Activated T-cell treated with anti-CD3 and anti-CD28 coated beads for 4 hours (primary cell): ENCODE measurements around the gene XK.

ENCODE experiments used
- DNase-seq: peaks from one replicate; pipeline ENCODE4 v3.0.0-alpha.2; 2020

Gene XK

DNA sequence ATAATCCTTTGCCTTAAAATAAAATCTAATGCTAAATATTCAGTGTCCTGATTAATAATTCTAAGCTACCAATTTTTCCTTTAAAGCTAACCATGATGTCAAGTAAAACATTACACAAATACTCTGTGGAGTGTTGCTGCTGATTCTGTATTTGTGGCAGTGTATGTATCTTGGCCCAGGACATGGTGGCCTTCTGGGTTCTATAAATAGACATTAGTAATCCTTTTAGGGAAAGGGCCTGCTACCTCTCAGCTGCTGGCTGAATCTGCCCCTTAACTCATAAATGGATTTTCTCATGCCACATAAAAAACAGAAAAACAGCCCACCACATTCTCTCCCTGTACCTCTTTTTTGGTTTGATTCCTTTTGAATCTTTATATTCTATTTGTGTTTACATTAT, 1.2 kb upstream of the XK start:
- DNase-seq, result no peak

DNA sequence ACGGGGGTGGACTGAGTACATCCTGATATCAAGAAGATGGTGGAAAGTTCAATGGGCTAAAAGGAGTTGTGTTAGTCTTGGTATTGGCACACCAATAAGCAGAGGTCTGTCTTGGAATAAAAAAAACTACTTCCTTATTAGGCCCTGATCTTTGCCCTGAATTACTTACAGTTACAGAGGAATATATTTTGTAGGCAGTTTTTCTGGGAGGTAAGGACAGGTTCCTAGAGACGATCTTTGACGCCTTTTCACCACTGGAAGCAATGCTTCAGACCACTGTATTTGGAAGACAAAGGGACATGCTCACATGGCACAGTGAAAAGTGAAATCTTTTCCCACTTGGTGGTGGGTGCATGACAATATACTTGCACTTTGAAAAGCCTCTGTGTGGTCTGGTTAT, 618 bp upstream of the XK start:
- DNase-seq, result no peak

DNA sequence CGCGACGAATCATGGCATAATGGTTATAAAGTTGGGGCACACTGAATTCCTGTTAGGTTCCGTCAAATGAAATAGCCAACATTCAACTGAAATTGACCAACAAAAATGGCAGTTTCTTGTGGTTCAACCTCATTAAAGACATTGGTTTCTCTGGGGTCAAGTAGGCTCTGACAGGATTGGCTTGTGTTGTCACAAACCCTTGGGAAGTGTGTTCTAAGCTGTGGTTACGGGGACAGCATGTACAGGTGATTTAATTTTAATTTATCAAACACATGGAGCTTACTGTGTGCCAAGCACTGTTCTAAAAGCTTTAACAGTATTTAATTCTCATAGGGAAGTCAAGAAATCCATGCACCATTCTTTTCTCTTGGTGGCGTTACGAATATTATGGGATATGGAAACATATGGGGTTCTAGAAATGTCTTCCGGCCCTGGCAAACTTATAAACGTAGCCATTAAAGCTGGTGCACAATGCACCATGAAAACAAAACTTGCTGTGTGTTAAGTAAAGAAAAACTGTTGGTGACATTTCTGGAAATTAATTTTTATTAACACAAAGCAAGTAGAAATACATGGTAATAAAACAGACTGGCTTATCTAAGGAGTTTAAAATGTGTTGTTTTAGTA, 891 bp downstream of the XK start:
- DNase-seq, result no peak

DNA sequence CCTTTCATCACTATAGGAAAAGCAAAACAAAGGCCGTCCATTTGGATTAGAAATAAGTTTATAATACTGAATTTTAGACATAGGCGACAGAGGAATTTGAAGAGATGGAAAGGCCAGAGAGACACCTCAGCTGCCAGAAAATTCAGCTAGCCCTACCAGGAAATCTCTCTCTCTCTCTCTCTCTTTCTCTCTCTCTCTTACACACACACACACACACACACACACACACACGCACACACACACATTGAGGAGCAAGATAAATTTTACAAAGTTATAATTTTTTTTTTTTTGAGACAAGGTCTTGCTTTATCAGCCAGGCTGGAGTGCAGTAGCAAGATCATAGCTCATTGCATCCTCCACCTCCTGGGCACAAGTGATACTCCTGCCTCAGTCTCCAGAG, 1.4 kb downstream of the XK start:
- DNase-seq, result no peak

DNA sequence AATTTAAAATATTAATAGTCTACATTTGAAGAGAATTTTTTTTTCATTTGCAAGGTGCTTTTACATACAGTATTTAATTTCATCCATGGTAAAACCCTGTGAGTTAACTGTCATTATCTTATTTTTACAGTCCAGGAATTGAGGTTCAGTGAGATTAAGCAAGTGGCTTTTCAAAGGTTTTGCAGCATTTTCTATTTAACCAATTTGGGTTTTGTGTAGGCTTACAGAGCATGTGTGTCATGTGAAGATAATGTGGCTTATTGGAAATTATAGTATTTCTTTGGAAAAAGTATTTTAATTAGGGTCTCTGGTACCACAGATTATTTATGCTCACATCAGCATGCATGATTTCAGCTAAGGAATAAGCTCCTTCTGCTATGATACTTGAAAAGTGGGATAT, 4.5 kb downstream of the XK start:
- no peak for DNase-seq

GRCh38 chrX:37692918-37693317, 7.3 kb downstream of the XK start:
- no peak for DNase-seq

- no peak for DNase-seq
Observed at GRCh38 chrX:37697169-37697760, 11.7 kb downstream of the XK start.

DNA sequence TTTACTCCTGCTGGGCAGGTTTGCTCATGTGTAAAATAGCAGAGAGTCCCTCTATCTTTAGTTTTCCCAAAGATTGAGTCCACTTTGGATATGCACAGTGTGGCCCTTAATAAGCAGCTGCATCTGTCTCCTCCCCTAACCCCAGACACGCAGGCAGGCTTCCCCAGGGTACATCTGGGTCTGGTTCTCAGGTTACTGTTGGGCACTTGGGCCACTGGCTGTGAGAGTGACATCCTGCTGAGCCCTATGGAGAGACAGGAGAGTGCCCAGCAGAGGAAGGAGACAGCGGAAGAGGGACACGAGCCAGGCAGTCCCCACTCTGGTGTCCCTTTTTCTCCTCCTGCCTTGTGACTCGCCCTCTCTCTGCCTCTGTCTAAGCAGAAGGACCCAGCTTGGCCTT, 16.0 kb downstream of the XK start:
- DNase-seq, result no peak

DNA sequence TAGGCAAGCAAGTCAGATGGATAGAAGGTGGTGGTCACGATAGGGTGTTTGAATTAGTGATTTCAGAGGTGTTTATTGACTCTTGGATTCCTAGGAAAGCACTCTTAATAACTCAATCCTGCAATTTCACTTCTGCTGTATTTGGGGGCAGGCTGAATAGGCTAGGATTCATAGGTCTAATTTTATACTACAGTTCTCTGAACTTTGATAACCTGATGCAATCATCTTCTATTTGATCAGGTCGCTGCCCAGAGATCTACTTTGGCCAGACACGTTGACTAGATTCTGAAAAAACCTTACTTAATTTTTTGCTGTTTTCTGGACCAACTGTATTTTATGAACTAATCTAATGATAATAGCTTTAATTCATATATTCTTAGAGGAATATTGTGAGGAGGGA, 26.4 kb downstream of the XK start:
- DNase-seq, result no peak

DNA sequence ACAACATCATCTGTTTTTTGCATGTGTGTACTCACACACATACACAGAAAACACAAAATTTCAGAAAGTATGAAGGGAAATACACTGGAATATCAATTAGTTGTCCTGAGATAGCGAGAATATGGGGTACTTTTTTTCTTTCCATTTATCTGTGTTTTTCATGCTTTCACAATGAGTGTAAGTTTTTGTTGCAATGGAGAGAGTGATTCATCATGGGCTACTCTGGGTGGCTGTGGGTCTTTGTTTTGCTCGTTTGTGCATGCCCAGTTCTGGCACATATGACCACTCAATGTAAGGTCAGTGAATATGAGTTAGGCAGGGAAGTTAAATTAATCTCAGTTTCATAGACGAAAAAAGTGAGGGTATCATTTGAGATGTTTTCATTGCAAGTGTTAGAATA, 26.9 kb downstream of the XK start:
- no peak for DNase-seq

- DNase-seq, result no peak
Observed at GRCh38 chrX:37714479-37714878, 28.9 kb downstream of the XK start.

- DNase-seq, result no peak
Observed at GRCh38 chrX:37716602-37717001, 31.0 kb downstream of the XK start.

- DNase-seq, result no peak
Observed at GRCh38 chrX:37717708-37718107, 32.1 kb downstream of the XK start.

DNA sequence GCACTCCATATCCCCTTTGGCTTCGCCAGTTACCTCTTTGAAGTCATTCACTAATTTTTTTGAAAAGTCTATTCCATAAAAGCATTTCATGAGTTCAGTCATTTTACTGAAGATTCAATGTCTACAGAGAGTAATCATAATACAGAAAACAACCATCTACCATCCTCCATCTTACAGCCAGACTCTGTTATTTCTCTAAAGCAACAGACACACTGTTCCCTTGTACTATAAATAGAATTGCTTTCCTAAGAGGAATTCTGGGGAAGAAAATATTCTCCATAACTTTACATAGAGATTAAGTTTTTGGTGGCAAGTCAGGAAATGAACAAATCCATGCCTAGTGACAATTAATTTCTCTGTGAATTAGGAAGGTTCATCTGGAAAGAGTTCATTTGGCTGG, 37.0 kb downstream of the XK start:
- no peak for DNase-seq

GRCh38 chrX:37726346-37726745, 40.8 kb downstream of the XK start:
- no peak for DNase-seq

GRCh38 chrX:37745354-37745753, 59.8 kb downstream of the XK start:
- DNase-seq, result peak; percentile 59

GRCh38 chrX:37745835-37746217, 60.2 kb downstream of the XK start:
- DNase-seq, result no peak

- DNase-seq, result no peak
Observed at GRCh38 chrX:37746218-37746941, 60.8 kb downstream of the XK start.

DNA sequence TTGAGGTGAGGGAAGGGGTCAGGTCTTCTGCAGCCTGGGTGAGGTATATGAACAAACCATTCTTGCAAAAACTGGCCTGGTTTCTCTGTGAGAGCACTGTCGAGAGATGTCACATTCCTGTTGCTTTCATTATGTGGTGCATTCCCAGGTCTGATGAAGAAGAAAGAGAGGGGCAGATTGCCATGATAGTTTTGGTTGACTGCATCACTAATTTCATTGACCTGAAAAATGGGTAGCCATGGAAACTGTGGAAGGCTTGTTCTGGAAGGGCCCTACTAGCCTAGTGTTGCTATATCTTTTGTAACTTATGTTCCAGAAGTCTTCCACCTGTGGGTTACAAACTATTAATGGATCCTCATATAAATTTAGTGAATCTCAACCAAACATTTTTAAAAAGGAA, 61.4 kb downstream of the XK start:
- no peak for DNase-seq

DNA sequence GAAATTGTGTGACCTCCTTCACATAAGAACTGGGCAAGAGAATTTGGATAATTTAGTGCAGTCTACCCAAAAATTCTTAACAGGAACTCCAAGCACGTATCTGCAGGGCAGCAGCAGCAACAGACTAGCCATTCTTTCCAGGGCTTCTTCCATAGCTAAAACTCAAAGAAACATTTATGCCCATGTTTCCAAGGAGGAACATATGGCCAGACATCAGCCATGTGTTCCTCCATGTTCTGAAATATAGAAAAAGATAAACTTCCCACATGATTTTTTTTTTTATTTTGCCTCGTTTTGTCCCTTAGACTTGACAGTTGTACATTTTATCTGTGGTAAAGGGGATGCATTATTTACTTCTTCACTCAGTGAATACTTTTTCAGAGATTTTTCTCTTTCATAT, 66.7 kb downstream of the XK start:
- DNase-seq, result no peak

- no peak for DNase-seq
Observed at GRCh38 chrX:37752936-37753335, 67.3 kb downstream of the XK start.

DNA sequence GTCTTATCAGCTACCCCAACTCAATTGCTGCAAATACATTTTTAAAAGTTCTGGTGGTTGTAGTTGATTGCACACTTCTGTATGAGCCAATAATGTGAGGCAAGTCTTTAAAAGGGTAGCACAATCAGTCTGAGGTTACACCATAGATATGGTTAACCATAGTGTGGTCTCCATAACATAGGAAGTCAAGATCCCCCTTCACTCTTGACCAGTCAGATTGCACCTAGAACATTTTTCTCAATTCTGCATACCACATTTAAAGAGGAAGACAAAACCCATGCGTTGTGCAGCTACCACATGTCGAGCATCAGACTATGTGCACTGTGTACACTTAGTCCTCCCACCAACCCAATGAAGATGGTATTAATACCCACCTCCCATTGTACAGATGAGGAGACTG, 67.8 kb downstream of the XK start:
- no peak for DNase-seq

DNA sequence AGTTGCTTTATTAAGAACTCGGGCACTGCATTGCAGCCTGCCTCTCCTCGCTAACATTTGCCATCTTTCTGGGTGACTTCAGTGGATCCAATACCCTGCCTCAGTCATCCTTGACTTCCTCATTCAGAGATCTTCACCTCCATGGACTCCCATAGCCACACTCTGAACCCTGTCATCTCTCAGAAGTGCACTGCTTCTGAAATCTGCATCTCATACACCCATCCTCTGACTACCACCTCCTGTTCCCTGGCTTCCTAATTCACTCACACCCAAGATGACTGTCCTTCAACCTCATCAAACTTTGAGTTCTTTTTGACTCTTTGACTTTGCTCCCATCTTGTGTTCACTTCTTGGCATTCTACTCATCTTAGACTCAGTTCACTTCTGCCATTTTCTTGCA, 68.9 kb downstream of the XK start:
- DNase-seq, result no peak

- no peak for DNase-seq
Observed at GRCh38 chrX:37755025-37755424, 69.4 kb downstream of the XK start.

GRCh38 chrX:37757082-37757481, 71.5 kb downstream of the XK start:
- no peak for DNase-seq
